GM12875 (cell line): ENCODE measurements around the gene DLG5.

Source experiments
- H3K4me3 ChIP-seq: one replicate; pipeline ENCODE4 v1.5.1; 2011; ENCODE audit warnings: low read depth, low read length, control low read depth
- TF ChIP-seq, protein P1 (sequence below): IDR thresholded peaks from 2 replicates; pipeline ENCODE4 v1.5.1; 2011; ENCODE audit warnings: low read depth, mild to moderate bottlenecking, control low read depth, inconsistent platforms, low read length, moderate library complexity, borderline replicate concordance; ENCODE audit not compliant: insufficient read depth

The DLG5 gene

DNA sequence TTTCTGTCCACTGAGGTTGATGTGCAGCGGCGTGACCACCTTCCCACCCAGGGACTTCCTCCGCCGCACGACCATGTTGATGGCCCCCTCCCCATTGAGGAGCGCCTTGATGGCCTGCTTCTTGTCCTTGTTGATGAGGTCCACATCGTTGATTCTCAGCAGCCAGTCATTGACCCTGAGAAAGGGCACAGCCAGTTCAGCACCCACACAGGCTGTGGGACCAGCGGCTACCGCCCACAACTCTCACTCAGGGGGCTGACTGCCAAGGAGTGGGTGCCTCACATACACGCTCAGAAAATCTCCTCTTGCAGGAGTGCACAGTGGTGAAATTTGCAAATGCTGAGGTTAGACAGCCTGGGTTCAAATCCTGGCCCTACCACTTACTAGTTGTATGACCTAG is 97.2 kb downstream of the DLG5 start:
- TF ChIP-seq, protein P1, sequence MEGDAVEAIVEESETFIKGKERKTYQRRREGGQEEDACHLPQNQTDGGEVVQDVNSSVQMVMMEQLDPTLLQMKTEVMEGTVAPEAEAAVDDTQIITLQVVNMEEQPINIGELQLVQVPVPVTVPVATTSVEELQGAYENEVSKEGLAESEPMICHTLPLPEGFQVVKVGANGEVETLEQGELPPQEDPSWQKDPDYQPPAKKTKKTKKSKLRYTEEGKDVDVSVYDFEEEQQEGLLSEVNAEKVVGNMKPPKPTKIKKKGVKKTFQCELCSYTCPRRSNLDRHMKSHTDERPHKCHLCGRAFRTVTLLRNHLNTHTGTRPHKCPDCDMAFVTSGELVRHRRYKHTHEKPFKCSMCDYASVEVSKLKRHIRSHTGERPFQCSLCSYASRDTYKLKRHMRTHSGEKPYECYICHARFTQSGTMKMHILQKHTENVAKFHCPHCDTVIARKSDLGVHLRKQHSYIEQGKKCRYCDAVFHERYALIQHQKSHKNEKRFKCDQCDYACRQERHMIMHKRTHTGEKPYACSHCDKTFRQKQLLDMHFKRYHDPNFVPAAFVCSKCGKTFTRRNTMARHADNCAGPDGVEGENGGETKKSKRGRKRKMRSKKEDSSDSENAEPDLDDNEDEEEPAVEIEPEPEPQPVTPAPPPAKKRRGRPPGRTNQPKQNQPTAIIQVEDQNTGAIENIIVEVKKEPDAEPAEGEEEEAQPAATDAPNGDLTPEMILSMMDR = no peak
- no peak overlapping the region for H3K4me3 ChIP-seq

DNA sequence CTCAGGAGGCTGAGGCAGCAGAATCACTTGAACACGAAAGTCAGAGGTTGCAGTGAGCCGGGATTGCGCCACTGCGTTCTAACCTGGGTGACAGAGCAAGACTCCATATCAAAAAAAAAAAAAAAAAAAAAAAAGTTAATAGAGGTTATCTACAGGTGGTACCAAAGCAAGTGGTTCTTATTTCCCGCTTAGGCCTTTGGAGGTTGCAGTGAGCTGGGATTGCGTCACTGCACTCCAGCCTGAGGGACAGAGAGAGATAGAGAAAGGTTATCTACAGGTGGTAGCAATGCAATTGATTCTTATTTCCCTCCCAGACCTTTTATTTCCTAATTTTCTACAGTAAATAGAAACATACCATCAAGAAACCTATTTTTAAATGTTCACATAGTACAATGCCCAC is 98.2 kb downstream of the DLG5 start:
- TF ChIP-seq, protein P1 = no peak
- no peak overlapping the region for H3K4me3 ChIP-seq

- H3K4me3 ChIP-seq = no peak overlapping the region
- TF ChIP-seq, protein P1 = no peak
Observed at GRCh38 chr10:77827366-77827765, 99.2 kb downstream of the DLG5 start.

DNA sequence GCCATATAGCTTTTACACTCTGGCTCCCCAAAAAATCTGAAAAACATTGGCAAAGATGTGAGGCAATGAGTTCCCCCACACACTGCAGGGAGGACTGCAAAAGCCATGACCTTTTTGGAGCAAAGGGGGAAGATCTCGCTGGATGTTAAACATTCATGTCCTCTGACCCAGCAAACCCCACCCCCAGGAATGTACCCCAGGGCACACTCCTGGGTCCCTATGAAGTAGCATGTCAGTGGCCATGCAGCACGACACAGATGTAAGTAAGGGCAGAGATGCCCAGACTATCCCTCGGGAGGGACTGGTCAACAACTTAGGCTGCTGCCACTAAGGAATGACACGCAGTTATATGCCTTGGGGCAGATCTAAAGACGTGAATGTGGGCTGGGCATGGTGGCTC is 100.6 kb downstream of the DLG5 start:
- H3K4me3 ChIP-seq = no peak overlapping the region
- TF ChIP-seq, protein P1 = no peak

- no peak overlapping the region for H3K4me3 ChIP-seq
- TF ChIP-seq, protein P1 = no peak
Observed at GRCh38 chr10:77824908-77825307, 101.6 kb downstream of the DLG5 start.

GRCh38 chr10:77823811-77824542 is 102.6 kb downstream of the DLG5 start:
- H3K4me3 ChIP-seq = no peak overlapping the region
- TF ChIP-seq, protein P1 = no peak

DNA sequence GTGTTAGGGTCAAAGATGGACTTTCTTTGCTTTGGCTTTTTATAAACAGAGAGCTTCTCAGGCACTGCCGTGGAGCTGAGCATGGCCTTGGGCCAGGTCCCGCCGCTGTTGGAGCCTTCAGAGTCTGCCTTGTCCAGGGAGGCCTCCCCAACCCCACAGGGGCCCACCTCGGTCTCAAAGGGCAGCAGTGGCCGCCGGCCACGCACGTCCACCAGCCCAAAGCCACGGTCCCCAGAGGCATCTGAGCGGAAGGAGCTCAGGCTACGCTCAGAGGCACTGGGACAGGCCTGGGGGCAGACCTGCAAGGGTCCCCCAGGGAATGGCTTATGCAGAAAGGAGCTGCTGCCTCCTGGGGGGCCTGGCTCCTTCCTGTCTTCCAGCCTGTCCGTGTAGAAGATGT is 105.0 kb downstream of the DLG5 start:
- no peak overlapping the region for H3K4me3 ChIP-seq
- TF ChIP-seq, protein P1 = no peak
